RPMI7951 (cell line): ENCODE results near the gene CEMIP2. TPM values are rescaled to one million over a fixed set of nuclear protein-coding genes. Genes with fewer than 3 reads are reported as not detected.
"Not testable (repeated sequence)": the region's sequence is repeated elsewhere in the genome, so short reads cannot be mapped to it uniquely, and the experiment has no call there.

Experiments
- DNase-seq: peaks from one replicate; pipeline ENCODE4 v3.0.0-alpha.2; 2012; ENCODE audit warnings: low read depth
- total RNA-seq: library from RNA; depleted of rRNA; stranded (reverse); fragments of >200 nt; shearing (Covaris generic); gene quantifications from 2 replicates; pipeline ENCODE4 v1.2.3, GENCODE V29; 2014

The CEMIP2 gene
- total RNA-seq, 1 experiment from 2014 or later, result 26.3 TPM

DNA sequence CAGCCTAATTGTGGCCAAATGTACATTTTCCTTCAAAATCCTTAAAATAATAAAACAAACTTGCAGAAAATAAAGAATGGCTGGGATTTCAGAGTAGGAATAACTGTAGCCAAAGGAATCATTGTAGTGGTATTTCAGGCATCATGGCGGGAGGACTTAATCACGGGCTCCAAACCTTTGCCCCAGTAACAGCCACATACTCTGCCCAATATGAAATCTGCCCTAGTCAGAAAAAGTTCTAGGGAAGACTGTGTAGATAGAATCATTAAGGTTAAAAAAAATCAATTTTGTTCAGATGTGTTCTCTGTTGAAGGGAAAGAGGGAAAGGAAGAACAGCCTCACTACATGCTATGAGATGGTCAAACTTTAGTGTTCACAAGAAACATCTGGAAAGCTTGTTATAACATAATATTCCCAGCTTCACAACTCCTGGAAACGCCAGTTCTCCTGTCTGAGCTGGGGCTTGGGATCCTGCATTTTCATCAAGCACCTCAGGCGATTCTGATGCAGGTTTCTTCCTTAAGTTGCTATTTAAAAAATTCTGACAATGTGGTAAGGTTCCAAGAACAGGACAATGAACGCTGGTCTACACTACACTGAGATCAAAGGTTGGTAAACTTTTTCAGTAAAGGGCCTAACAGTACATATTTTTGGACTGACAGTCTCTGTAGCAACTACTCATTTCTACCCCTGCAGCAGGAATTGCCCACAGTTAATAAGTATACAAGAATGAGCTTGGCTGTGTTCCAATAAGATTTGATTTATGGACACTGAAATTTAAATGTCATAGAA, 87.9 kb downstream of the CEMIP2 start:
- peak; percentile 69 for DNase-seq

DNA sequence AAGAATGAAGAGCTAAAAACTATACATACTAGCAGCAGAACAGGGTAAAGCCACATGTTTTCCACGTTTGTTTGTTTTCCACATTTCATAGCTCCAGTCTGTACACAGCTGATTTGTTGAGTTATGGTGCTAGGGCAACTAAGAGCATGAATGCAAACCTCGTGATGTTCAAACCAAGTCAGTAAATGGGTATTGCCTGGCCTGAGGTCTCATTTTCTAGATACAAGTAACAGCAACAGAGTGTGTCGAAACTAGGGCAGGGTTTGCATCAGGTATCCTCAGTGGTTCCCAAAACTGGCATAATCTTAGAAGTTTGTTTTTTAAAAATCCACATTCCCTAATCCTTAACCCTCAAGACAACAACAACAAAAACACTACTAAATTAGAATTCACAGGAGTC, 89.3 kb downstream of the CEMIP2 start:
- no peak for DNase-seq

GRCh38 chr9:71677209-71677608, 91.1 kb downstream of the CEMIP2 start:
- DNase-seq, result no peak

DNA sequence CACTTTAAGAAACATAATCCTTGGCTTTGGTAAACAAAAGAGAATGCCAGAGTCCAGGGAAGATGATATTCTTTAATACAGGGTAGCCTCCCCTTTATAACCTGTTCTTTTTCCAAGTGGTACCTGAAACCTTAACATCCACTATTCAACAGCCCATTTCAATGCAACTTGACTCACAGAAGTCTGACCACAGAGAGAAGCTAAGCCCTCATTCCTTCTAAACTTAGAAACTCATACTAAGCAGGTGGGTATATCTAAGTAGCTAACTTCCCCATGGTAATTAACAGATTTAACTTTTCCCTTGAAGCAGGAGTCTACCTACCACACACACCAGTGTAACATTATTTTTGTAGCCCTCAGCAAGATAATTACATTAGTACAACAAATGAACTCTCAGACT, 91.9 kb downstream of the CEMIP2 start:
- DNase-seq, result no peak

DNA sequence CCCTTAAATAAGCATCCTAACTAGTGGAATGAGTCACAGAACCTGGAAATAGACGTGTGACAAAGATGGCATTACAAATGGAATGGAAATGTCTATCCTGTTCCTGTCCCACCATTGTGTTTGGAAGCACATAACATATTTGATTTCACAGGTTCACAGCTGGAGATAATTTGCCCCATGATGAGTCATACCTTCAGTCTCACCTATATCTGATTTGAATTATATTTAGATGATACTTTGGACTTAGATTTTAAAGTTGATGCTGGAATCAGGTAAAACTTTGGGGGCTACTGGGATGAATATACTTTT, 92.5 kb downstream of the CEMIP2 start:
- peak; percentile 31 for DNase-seq

- no peak for DNase-seq
Observed at GRCh38 chr9:71675105-71675856, 93.0 kb downstream of the CEMIP2 start.

DNA sequence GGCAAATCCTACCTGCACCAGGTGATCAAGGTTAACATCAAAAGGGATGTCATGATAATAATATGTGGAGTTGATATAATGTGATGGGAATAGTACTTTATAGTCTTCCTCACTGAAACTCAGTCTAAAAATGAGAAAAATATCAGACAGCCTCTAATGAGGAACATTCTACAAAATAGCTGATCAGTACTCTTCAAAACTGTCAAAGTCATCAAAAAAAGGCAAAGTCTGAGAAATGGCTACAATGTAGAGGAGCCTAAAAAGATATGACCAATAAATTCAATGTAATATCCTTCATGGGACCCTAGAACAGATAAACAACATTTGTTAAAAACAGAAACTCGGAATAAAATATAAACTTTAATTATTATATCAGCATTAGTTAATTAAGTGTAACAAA, 95.7 kb downstream of the CEMIP2 start:
- no peak for DNase-seq

GRCh38 chr9:71671289-71671688, 97.0 kb downstream of the CEMIP2 start:
- DNase-seq, result no peak

- no peak for DNase-seq
Observed at GRCh38 chr9:71670121-71670520, 98.2 kb downstream of the CEMIP2 start.

DNA sequence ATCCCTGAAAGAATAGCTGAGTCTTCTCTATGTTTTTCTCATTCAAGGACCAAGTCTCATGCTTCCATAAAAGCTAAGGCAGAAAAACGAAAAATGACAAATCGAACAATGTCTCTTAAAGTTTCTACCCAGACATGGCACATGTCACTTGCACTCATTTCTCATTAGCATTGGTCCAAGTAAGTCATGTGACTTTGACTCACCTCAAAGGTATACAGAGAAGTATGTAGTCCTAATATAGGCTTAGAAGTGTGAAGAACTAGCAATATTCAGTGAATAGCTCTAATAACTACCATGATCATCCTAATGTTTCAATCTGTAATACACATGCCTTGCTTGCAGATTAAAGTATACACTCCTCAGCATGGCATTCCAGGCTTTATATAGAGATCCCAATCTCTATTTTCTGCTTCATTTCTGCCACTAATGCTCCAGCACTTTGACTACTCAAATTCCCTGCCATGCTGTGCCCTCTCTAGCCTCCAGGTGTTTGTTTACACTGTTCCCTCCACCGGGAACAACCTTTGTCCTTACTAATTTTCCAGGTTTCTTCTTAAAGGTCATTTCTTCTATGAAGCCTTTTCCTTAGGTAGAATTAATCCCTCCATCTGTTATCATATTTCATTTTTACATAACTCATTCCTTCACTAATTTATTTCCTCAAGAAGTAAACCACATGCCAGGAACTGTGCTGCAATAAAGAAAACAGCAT, 98.9 kb downstream of the CEMIP2 start:
- DNase-seq, result no peak

GRCh38 chr9:71668717-71669116, 99.6 kb downstream of the CEMIP2 start:
- DNase-seq, result no peak

DNA sequence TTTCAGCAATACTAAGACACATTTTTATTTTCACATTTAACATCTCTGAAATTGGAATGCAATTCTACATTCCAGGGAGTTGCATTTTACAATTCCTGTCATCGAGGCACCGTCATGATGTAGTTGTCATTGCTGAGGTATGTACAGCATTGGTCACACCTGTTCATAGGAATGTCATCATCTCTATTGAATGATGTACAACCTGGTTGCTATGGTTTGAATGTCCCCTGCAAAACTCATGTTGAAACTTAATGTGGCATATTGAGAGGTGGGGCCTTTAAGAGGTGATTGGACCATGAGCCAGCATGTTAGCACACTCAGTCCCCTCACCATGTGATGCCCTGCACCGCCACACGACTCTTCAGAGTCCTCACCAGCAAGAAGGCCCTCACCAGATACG, 103.1 kb downstream of the CEMIP2 start:
- DNase-seq, result no peak

GRCh38 chr9:71664566-71664965, 103.7 kb downstream of the CEMIP2 start:
- no peak for DNase-seq

DNA sequence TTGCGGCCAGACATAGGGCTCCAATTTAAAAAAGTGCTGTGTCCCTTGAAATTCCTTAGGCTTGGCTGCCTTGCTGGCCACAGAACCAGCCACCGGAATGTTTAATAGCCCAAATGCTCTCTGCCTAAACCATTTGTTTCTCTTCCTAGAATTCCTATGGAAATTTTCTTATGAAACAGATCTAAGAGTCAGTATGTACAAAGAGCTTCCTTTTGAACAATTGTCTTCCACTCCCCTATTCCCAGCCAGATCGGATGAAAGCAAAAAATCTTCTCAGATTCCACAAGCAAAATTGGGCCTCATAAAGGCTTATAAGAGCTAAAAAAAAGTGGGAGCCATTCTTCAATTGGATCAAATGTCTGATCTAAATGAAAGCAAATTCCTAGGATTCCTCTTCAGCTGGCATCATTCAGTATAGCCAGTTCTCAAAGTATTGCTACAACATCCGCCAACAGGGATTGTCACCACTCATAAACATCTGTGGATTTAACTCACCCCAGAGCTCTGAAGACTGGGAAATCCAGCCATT, 104.3 kb downstream of the CEMIP2 start:
- peak; percentile 75 for DNase-seq

GRCh38 chr9:71663216-71663615, 105.1 kb downstream of the CEMIP2 start:
- DNase-seq, result peak; percentile 74

DNA sequence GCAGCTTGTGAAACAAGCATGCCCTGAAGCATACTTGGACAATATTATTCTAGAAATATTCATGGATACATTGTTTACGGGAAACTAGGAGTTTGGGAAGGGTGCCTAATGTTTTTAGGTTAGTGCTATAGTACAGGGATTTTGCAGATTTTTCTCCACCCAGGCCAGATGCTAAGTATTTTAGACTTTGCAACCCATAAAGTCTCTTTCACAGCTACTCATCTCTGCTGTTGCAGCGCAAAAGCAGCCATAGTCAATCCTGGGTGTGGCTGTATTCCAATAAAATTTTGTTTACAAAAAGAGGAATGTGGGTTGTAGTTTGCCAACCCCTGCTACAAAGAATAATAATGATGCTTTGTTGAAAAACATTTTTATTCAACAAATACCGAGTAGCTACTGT, 106.2 kb downstream of the CEMIP2 start:
- DNase-seq, result no peak

DNA sequence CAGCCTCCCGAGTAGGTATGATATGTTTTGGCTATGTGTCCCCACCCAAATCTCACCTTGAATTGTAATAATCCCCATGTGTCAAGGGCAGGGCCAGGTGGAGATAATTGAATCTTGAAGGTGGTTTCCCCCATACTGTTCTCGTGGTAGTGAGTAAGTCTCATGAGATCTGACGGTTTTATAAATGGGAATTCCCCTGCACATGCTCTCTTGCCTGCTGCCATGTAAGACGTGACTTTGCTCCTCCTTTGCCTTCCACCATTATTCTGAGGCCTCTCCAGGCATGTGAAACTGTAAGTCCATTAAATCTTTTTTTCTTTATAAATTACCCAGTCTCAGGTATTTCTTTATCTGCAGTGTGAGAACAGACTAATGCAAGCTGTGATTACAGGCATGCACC, 111.0 kb downstream of the CEMIP2 start:
- DNase-seq, result not testable (repeated sequence)

DNA sequence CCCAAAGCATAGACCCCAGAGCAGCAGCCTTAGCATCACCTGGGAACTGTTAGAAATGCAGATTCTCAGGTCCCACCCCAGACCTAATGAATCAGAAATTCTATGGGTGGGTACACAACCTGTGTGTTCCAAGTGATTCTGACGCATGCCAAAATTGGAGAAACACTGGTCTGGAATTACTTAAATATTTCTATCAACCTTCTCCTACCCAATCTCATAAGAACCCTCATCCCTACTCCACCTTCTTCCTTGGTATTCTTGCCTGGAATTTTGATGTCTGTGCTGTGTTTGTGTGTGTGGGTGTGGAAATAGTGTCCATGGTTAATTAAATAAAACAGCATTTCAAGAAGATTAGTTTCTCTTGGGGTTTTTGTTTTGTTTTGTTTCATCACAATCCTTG, 111.8 kb downstream of the CEMIP2 start:
- no peak for DNase-seq

- DNase-seq, result no peak
Observed at GRCh38 chr9:71655778-71656177, 112.5 kb downstream of the CEMIP2 start.

DNA sequence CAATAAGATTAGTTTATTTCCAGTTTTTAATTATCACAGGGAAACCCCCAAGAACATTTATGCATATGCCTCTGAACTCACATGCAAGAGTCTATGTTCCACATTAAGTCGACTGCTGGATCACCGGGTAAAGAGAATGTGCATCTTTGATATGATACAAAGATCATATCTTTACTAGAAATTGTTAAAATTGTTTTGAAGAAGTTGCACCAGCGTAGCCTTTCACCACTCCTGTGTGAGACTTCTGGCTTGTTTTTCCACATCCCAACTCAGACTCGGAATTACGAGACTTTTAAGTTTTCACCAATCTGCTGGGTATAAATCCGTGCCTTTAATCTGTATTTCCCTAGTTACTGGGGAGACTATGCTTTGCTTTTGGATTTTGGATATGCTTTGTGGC, 113.2 kb downstream of the CEMIP2 start:
- no peak for DNase-seq

DNA sequence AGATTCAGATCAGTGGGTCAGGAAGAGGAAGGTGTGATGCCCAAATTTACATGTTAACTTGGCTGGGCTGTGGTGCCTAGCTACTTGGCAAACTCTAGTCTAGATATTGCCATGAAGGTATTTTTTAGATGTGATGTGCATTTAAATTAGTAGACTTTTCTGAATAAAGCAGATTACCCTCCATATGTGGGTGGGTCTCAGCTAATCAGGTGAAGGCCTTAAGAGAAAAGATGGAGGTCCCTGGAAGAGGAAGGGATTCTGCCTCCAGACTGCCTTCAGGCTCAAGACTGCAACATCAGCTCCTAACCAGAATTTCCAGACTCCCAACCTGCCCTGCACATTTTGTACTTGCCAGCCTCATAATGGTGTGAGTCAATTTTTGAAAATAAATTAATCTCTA, 115.8 kb downstream of the CEMIP2 start:
- DNase-seq, result no peak

DNA sequence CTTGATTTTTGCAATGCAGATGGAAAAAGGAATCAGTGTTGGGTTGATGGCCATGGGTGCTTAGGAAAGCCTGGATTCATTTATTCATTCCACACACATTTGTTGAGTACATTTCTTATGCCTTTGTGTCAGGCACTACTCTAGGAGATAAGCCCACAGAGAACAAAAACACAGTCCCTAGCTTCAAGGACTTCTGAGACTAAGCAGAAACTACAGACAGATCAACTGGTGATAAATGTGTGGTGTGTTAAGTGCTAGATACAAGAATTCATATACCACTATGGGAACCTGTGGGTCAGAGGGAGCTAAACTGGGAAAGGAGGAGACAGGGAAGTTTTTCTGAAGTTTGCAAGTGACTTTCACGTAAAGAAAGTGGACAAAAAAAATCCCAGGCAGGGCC, 119.9 kb downstream of the CEMIP2 start:
- no peak for DNase-seq
